ENCODE data around the gene CYP27B1. TPM values are rescaled to one million over a fixed set of nuclear protein-coding genes. Genes with fewer than 3 reads are reported as not detected.

Gene CYP27B1
- total and polyA plus RNA-seq, 9 donors: 0.51 to 1.3 (median 1.1) TPM

DNA sequence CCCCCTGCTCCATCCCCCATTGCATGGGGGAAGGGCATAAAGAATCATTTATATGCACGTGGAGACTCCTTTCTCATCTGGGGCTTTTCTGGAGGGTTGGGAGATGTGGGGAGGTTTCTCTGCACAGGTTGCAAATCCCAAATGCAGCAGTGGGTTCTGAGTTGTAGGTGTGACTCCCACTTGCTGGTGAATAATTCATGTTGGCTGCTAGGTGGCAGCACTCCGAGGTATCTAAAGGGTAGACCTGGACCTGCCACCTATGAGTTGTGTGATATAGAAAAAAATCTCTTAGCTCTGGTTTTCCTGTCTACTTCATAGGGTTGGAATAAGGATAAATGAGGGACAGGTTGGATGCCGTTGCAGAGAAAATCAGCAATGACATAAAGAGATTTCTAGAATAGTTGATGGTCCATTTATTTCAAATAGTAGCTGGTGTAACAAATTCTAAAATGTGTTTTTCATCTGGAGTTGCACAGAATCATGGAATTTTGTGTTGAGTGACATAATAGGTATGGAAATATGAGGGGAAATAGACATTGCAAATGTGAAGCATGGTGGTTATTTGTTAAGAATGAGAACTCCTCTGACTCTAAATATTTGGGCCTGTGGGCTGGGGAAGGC, 7.4 kb downstream of the CYP27B1 start:
- H3K27ac ChIP-seq (ENCODE audit: low read length): no peak overlapping the region
- peaks cover 17% of the 10 kb centered on the region for H3K36me3 ChIP-seq (ENCODE audit: control insufficient read depth, insufficient read depth, low read length)
- DNase-seq: no peak
- 31% methylated on average over 3 of the region's 3 CpGs for WGBS (ENCODE audit: insufficient coverage)
- no peak overlapping the region for H3K4me3 ChIP-seq (ENCODE audit: low read length)
- peaks cover 12% of the 10 kb centered on the region for H3K4me1 ChIP-seq (ENCODE audit: control insufficient read depth, insufficient read depth, low read length)
- H3K27me3 ChIP-seq (ENCODE audit: control insufficient read depth, insufficient read depth, low read length): peaks cover 30% of the 10 kb centered on the region
- H3K9me3 ChIP-seq (replicated peaks; ENCODE audit: control insufficient read depth, low read depth, low read length): no peaks in the 10 kb centered on the region

DNA sequence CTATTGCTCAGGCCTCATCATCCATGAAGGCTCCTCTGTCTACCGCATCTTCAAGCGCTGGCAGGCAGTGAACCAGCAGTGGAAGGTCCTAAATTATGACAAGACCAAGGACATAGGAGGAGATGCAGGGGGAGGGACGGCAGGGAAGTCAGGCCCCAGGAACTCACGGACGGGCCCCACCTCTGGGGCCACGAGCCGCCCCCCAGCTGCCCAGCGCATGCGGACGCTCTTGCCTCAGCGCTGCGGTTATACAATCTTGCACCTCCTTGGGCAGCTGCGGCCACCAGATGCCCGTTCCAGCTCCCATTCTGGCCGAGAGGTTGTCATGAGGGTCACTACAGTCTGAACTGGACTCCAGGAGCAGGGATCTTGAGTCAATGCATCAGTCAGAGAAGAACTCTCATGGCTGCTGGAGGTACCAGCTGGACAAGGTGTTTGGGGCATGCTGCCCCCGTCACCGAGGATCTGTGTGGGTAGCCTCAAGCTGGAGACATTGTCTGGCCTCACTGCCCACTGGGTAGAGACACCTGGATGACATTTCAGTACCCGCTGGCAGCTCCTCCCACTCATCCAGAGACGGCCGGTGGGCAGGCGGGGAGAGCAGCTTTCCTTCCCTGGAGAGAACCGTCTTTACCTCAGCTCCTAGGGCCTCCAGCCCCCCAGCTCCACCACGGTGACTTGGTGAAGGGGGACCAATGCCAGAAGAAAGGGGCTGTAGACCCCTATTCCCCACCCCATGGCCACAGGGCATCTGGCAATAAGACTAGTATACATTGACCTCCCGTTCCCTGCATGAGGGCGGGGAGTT, 8.1 kb downstream of the CYP27B1 start:
- H3K27ac ChIP-seq (ENCODE audit: low read length): no peak overlapping the region
- WGBS (ENCODE audit: insufficient coverage): 87% methylated on average over 20 of the region's 25 CpGs
- no peak overlapping the region for H3K4me3 ChIP-seq (ENCODE audit: low read length)
- H3K27me3 ChIP-seq (ENCODE audit: control insufficient read depth, insufficient read depth, low read length): peaks cover 25% of the 10 kb centered on the region
- no peaks in the 10 kb centered on the region for H3K9me3 ChIP-seq (replicated peaks; ENCODE audit: control insufficient read depth, low read depth, low read length)
- no peak for DNase-seq
- H3K36me3 ChIP-seq (ENCODE audit: control insufficient read depth, insufficient read depth, low read length): peaks cover 17% of the 10 kb centered on the region
- H3K4me1 ChIP-seq (ENCODE audit: control insufficient read depth, insufficient read depth, low read length): peaks cover 15% of the 10 kb centered on the region

DNA sequence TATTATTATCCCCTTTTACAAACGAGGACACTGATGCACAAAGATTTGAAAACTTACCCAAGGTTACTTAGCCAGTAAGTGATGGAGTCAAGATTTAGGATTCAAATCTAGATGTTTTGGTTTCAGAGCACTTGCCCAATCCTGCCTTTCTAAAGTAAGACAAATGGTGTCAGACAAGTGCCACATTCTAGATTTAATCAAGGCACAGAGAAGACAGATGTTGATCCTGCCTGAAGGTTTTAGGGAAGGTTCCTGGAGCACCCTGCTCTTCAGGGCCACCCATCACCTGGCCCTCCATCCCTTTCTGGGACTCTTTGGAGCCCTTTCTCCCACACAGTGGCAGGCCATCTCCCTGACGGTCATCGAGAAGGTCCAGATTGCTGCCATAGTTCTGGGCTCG, 9.1 kb downstream of the CYP27B1 start:
- Histone ChIP-seq H3K36me3 (ENCODE audit: control insufficient read depth, insufficient read depth, low read length) (peaks cover 17% of the 10 kb centered on the region), H3K27ac (ENCODE audit: low read length) (no peak overlapping the region), H3K4me3 (ENCODE audit: low read length) (no peak overlapping the region), H3K27me3 (ENCODE audit: control insufficient read depth, insufficient read depth, low read length) (peaks cover 15% of the 10 kb centered on the region), H3K4me1 (ENCODE audit: control insufficient read depth, insufficient read depth, low read length) (peaks cover 17% of the 10 kb centered on the region), H3K9me3 (replicated peaks; ENCODE audit: control insufficient read depth, low read depth, low read length) (no peaks in the 10 kb centered on the region)
- DNase-seq: no peak
- 86% methylated on average over 3 of the region's 4 CpGs for WGBS (ENCODE audit: insufficient coverage)

DNA sequence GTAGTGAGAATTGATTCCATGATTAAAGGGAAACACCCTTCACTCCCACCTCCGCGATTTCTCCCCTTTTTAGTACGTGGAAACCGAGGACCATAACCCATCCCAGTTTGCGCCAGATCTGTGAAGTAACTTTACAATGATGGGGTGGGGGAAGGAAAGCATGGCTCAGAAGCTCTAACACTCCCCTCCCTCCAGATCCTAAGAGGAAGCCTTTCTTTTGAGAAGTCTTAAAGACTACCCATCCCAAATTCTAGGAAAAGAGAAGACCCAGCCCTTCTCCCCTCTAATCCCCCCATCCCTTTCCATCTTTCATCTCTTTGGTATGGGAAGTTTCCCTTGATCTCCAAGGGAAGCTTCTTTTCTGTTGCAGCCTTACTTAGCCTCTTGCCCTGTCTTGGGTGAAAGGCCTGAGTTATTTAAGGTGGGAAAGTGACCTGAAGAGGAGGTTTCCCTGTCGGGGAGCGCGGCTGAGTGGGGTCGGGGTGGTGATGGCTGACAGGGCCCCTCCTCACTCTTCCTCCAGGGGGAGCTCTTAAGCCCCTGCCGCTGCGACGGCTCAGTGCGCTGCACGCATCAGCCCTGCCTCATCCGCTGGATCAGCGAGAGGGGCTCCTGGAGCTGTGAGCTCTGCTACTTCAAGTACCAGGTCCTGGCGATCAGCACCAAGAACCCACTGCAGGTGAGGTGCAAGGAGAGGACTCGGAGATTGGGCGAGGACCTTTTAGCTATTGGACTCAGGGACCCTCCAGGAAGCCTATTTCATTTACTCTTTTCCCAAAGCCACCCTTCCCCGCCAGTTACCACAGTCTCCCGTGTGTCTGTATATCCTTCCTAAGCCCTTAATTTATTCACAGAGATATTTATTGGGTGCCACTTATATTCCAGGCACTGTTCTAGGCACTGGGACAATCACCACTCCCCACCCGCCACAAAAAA, 10.2 kb downstream of the CYP27B1 start:
- 15% methylated on average over 9 of the region's 22 CpGs for WGBS (ENCODE audit: insufficient coverage)
- Histone ChIP-seq H3K27ac (ENCODE audit: low read length) (no peak overlapping the region), H3K9me3 (replicated peaks; ENCODE audit: control insufficient read depth, low read depth, low read length) (no peaks in the 10 kb centered on the region), H3K27me3 (ENCODE audit: control insufficient read depth, insufficient read depth, low read length) (peaks cover 14% of the 10 kb centered on the region), H3K36me3 (ENCODE audit: control insufficient read depth, insufficient read depth, low read length) (peaks cover 17% of the 10 kb centered on the region), H3K4me3 (ENCODE audit: low read length) (no peak overlapping the region), H3K4me1 (ENCODE audit: control insufficient read depth, insufficient read depth, low read length) (peaks cover 21% of the 10 kb centered on the region)
- DNase-seq: no peak

DNA sequence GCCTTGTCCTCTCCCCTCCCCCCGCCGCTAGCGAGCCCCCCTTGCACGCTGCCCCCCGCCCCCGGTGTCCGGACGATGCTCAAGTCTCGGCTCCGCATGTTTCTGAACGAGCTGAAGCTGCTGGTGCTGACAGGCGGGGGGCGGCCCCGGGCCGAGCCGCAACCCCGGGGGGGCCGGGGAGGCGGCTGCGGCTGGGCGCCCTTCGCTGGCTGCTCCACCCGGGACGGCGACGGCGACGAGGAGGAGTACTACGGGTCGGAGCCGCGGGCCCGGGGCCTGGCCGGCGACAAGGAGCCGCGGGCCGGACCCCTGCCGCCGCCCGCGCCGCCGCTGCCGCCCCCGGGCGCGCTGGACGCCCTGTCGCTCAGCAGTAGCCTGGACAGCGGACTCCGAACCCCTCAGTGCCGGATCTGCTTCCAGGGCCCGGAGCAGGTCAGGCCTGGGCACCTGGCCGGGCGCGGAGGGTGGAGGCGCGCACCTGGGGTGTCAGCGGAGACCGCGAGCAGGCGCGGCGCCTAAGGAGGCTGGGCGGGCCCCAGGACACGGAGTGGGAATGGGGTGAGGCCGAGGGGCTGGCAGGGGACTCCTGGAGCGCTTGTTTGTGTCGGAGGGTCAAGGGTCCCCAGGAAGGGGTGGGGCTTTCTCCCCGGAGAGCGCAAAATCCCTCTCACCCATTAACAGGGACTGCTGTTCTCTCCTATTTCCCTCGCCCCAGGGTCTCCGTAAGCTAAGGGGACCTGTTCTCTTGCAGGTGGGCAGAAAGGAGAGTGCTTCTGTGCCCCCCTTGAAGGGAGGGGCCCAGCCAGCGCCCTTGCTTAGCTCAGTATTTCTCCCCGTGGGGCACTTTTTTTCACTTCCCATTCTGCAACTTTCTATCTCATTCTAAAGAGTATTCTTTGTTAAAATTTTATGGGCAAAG, 11.2 kb downstream of the CYP27B1 start:
- Histone ChIP-seq H3K4me1 (ENCODE audit: control insufficient read depth, insufficient read depth, low read length) (peaks cover 31% of the 10 kb centered on the region), H3K27me3 (ENCODE audit: control insufficient read depth, insufficient read depth, low read length) (peaks cover 14% of the 10 kb centered on the region), H3K27ac (ENCODE audit: low read length) (no peak overlapping the region), H3K4me3 (ENCODE audit: low read length) (peak overlapping the region; percentile 45), H3K9me3 (replicated peaks; ENCODE audit: control insufficient read depth, low read depth, low read length) (no peaks in the 10 kb centered on the region), H3K36me3 (ENCODE audit: control insufficient read depth, insufficient read depth, low read length) (peaks cover 23% of the 10 kb centered on the region)
- under 1% methylated on average over 59 of the region's 76 CpGs for WGBS (ENCODE audit: insufficient coverage)
- DNase-seq: peak; percentile 49

DNA sequence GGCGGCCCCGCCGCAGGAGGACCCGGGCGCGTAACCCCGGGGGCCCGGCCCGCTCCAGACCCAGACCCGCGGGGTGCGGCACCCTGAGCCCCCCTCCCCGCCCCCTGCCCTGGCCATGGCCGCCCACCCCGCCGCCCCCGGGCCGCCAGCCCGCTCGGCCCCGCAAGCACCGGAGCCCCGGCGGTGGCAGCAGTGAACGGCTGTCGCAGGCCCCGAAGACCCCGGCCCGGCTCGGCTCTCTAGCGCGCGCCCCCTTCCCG, 11.8 kb downstream of the CYP27B1 start:
- Histone ChIP-seq H3K27ac (ENCODE audit: low read length) (no peak overlapping the region), H3K9me3 (replicated peaks; ENCODE audit: control insufficient read depth, low read depth, low read length) (no peaks in the 10 kb centered on the region), H3K36me3 (ENCODE audit: control insufficient read depth, insufficient read depth, low read length) (peaks cover 29% of the 10 kb centered on the region), H3K4me3 (ENCODE audit: low read length) (peak overlapping the region; percentile 45), H3K4me1 (ENCODE audit: control insufficient read depth, insufficient read depth, low read length) (peaks cover 32% of the 10 kb centered on the region), H3K27me3 (ENCODE audit: control insufficient read depth, insufficient read depth, low read length) (peaks cover 14% of the 10 kb centered on the region)
- no CpG with 5 or more reads among the region's 34 CpGs for WGBS (ENCODE audit: insufficient coverage)
- no peak for DNase-seq

DNA sequence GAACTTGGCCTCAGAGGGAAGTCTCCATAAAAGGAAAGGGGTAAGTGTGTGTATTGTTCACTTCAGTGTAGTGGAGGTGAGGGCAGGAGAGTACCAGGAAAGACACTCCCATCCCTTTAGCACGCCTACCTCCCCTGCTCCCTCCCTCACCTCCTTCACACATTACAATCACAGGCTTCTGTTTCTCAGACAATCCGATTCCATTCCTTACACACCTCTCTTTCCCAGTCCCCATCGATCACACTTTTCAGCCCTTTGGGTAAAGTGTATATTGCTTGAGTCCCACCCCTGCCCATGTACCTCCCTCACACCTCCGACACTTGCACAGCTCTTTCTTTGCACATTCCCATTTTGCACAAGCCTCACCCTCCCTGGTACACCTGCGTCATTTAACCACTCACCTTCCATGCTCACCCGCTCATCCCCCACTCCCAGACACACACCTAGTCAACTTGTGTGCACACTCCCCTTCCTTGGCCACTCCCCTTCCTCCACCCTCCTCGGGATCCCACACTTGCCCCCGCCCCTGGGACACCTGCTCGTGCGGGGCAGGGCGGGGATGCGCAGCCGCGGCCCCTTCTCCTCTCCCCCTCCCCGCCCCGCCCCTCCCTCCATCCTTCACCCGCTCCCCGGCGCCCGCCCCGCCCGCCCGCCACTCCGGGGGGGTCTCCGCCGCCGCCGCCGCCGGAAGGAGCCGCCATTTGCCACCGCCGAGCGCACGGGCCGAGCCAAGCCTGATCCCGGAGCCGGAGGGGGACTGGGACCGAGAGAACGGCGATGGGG, 12.3 kb downstream of the CYP27B1 start, which contains the start of gene MARCHF9:
MARCHF9 (plus strand) TSS at position 693 of the 783 bp plus-strand sequence. CDS start 426 bp downstream, outside the sequence.
- DNase-seq: peak; percentile 65
- peaks cover 32% of the 10 kb centered on the region for H3K36me3 ChIP-seq (ENCODE audit: control insufficient read depth, insufficient read depth, low read length)
- peak within 1 kb of the TSS; percentile 45 for H3K4me3 ChIP-seq (ENCODE audit: low read length)
- H3K27me3 ChIP-seq (ENCODE audit: control insufficient read depth, insufficient read depth, low read length): peaks cover 14% of the 10 kb centered on the region
- no peaks in the 10 kb centered on the region for H3K9me3 ChIP-seq (replicated peaks; ENCODE audit: control insufficient read depth, low read depth, low read length)
- WGBS (ENCODE audit: insufficient coverage): 1% methylated on average over 29 of the region's 41 CpGs
- H3K4me1 ChIP-seq (ENCODE audit: control insufficient read depth, insufficient read depth, low read length): peaks cover 32% of the 10 kb centered on the region
- no peak within 1 kb of the TSS for H3K27ac ChIP-seq (ENCODE audit: low read length)

DNA sequence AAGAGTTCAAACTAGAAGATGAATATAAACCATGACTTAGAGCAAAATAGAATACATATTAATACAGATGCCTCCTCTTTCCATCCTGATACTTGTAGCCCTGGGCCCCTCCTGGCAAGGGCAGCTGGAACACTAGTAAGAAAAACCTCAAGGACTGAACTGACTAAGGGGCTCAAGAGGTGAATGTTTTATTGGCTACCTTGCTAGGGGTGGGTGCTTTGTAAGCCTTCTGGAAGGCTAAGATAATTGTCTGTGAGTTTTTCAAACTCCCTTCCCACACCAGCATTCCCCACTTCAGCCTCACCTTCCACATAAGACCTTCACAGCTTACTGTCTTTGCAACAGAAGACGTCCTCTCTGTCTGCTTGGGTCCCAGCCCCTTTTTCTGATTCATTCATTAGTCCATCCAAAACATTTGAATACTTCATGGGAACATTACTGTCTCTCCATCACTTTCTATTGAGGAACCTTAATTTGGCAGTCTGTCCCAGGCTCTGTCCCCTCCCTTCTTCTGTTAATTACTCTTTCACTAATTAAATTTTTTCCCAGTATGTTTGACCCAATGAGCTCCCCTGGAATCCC, 13.0 kb downstream of the CYP27B1 start:
- WGBS (ENCODE audit: insufficient coverage): 21% methylated on average over 1 of the region's 1 CpG
- Histone ChIP-seq H3K4me1 (ENCODE audit: control insufficient read depth, insufficient read depth, low read length) (peaks cover 32% of the 10 kb centered on the region), H3K36me3 (ENCODE audit: control insufficient read depth, insufficient read depth, low read length) (peaks cover 36% of the 10 kb centered on the region), H3K27me3 (ENCODE audit: control insufficient read depth, insufficient read depth, low read length) (peaks cover 14% of the 10 kb centered on the region), H3K4me3 (ENCODE audit: low read length) (no peak overlapping the region), H3K9me3 (replicated peaks; ENCODE audit: control insufficient read depth, low read depth, low read length) (no peaks in the 10 kb centered on the region), H3K27ac (ENCODE audit: low read length) (no peak overlapping the region)
- DNase-seq: no peak

DNA sequence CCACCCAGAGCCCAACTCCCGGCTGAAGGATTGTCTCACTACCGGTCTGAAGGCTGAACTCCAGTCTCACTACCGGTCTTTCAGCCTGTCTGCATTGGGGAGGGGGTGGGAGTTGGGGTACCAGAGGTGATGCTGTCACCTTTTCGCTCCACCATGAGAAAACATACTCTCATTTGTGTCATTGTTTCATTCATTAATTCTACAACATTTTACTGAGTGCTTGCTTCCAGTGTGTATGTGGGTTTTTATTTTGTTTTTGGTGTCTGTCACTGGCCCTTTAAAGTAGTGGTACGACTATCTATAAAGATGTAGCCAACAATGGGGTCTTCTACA, 14.2 kb downstream of the CYP27B1 start:
- no peaks in the 10 kb centered on the region for H3K9me3 ChIP-seq (replicated peaks; ENCODE audit: control insufficient read depth, low read depth, low read length)
- H3K4me1 ChIP-seq (ENCODE audit: control insufficient read depth, insufficient read depth, low read length): peaks cover 32% of the 10 kb centered on the region
- H3K4me3 ChIP-seq (ENCODE audit: low read length): peak overlapping the region; percentile 84
- peak overlapping the region; percentile 29 for H3K27ac ChIP-seq (ENCODE audit: low read length)
- no CpG with 5 or more reads among the region's 5 CpGs for WGBS (ENCODE audit: insufficient coverage)
- DNase-seq: no peak
- peaks cover 35% of the 10 kb centered on the region for H3K36me3 ChIP-seq (ENCODE audit: control insufficient read depth, insufficient read depth, low read length)
- peaks cover 14% of the 10 kb centered on the region for H3K27me3 ChIP-seq (ENCODE audit: control insufficient read depth, insufficient read depth, low read length)

All from muscle of leg (tissue), 11 donors.